B cell (primary cell): ENCODE measurements around the gene ULK4. TPM values are rescaled to one million over a fixed set of nuclear protein-coding genes. Genes with fewer than 3 reads are reported as not detected.

ENCODE experiments used
- ATAC-seq: fragments of 200-7000 bp; cut with Tn5 transposase; one replicate; pipeline ENCODE4 v1.10.0; 2021; ENCODE audit warnings: low read depth, mild to moderate bottlenecking, moderate number of reproducible peaks, moderate library complexity
- CTCF ChIA-PET: fragments of 350-600 bp; sonication (Branson Sonifier 250); formaldehyde crosslinking; loops from one replicate; lab custom pipeline; 2021; ENCODE audit warnings: antibody characterized with exemption, inconsistent platforms; lab: Charles Lee
- POLR2A ChIA-PET: fragments of 350-600 bp; sonication (Branson Sonifier 250); formaldehyde crosslinking; loops from one replicate; lab custom pipeline; 2021; ENCODE audit warnings: antibody characterized with exemption; lab: Charles Lee
- DNase-seq: peaks from one replicate; pipeline ENCODE4 v3.0.0; 2013
- H2AFZ ChIP-seq: 2 replicates; pipeline ENCODE4 v1.6.1; 2012; ENCODE audit warnings: mild to moderate bottlenecking, low read depth, low read length; ENCODE audit not compliant: insufficient read depth, poor library complexity, severe bottlenecking
- H3K27ac ChIP-seq, 2 donors: 1 replicate in 1 of 2; 2 replicates in 1 of 2; pipeline ENCODE4 v1.5.1; 2012 to 2013; ENCODE audit warnings: low read length in 2 of 2, mild to moderate bottlenecking in 2 of 2, moderate library complexity in 1 of 2
- H3K27me3 ChIP-seq, 4 experiments: fragments of 200-600 bp in 1 of 4; sonication (generic) in 1 of 4; replicated peaks in 1 of 4; 1 replicate in 2 of 4; 2 replicates in 2 of 4; pipeline versions ENCODE4 v1.6.1 to v1.7.0; 2013 to 2016; ENCODE audit warnings: low read length in 3 of 4, mild to moderate bottlenecking in 2 of 4, mixed read lengths in 1 of 4, moderate library complexity in 1 of 4; ENCODE audit not compliant: insufficient read depth in 4 of 4, control insufficient read depth in 3 of 4; ENCODE audit errors: control extremely low read depth in 1 of 4
- H3K36me3 ChIP-seq, 2 experiments: replicated peaks in 1 of 2; 1 replicate in 1 of 2; 2 replicates in 1 of 2; pipeline versions ENCODE4 v1.6.1 to v1.7.1; 2013; ENCODE audit warnings: low read length in 1 of 2; ENCODE audit not compliant: insufficient read depth in 2 of 2, control insufficient read depth in 1 of 2; ENCODE audit errors: control extremely low read depth in 1 of 2, extremely low read depth in 1 of 2
- H3K4me1 ChIP-seq, 2 donors: fragments of 200-600 bp in 1 of 2; sonication (generic) in 1 of 2; 1 replicate in 1 of 2; 2 replicates in 1 of 2; pipeline versions ENCODE4 v1.5.1 to v1.6.1; 2013 to 2017; ENCODE audit warnings: low read length in 2 of 2; ENCODE audit not compliant: control insufficient read depth in 2 of 2, insufficient read depth in 2 of 2
- H3K4me2 ChIP-seq: replicated peaks from 2 replicates; pipeline ENCODE3; 2012; ENCODE audit warnings: mild to moderate bottlenecking, low read depth, low read length; ENCODE audit not compliant: poor library complexity, severe bottlenecking
- H3K4me3 ChIP-seq, 5 experiments: fragments of 200-600 bp in 1 of 5; sonication (generic) in 1 of 5; 1 replicate in 3 of 5; 2 replicates in 2 of 5; pipeline versions ENCODE4 v1.5.1 to v1.7.0; 2011 to 2016; ENCODE audit warnings: low read length in 4 of 5, mild to moderate bottlenecking in 4 of 5, low read depth in 2 of 5, control low read depth in 1 of 5, moderate library complexity in 1 of 5; ENCODE audit not compliant: insufficient read depth in 1 of 5; ENCODE audit errors: control extremely low read depth in 1 of 5, extremely low read depth in 1 of 5
- H3K79me2 ChIP-seq: fragments of 200-600 bp; sonication (generic); one replicate; pipeline ENCODE4 v1.6.0; 2016; ENCODE audit warnings: low read length; ENCODE audit not compliant: control insufficient read depth, insufficient read depth
- H3K9ac ChIP-seq: fragments of 200-600 bp; sonication (generic); 2 replicates; pipeline ENCODE4 v1.6.1; 2017; ENCODE audit warnings: mild to moderate bottlenecking, low read length, moderate library complexity
- H3K9me3 ChIP-seq, 3 donors: one replicate each; pipeline versions ENCODE4 v1.6.1 to v1.7.1; 2013; ENCODE audit warnings: low read length in 2 of 3; ENCODE audit not compliant: control insufficient read depth in 2 of 3, insufficient read depth in 1 of 3; ENCODE audit errors: control extremely low read depth in 1 of 3
- H4K20me1 ChIP-seq: 2 replicates; pipeline ENCODE4 v1.6.0; 2012; ENCODE audit warnings: mild to moderate bottlenecking, low read length; ENCODE audit not compliant: insufficient read depth, control insufficient read depth, poor library complexity, severe bottlenecking
- H3K27ac Mint-ChIP-seq: one replicate; pipeline ENCODE4 v1.8.0; 2021; ENCODE audit warnings: mixed read lengths
- H3K27me3 Mint-ChIP-seq: one replicate; pipeline ENCODE4 v1.8.0; 2021; ENCODE audit warnings: mixed read lengths
- H3K4me1 Mint-ChIP-seq: one replicate; pipeline ENCODE4 v1.8.0; 2021; ENCODE audit warnings: mixed read lengths
- H3K4me3 Mint-ChIP-seq: one replicate; pipeline ENCODE4 v1.8.0; 2021; ENCODE audit warnings: mixed read lengths
- H3K9me3 Mint-ChIP-seq: one replicate; pipeline ENCODE4 v1.8.0; 2022; ENCODE audit warnings: mixed read lengths; ENCODE audit not compliant: insufficient read depth
- CTCF ChIP-seq: fragments of 200-600 bp; IDR thresholded peaks from one replicate; pipeline ENCODE4 v1.8.0; 2022; ENCODE audit warnings: antibody characterized with exemption, mild to moderate bottlenecking
- EZH2 ChIP-seq: IDR thresholded peaks from 2 replicates; pipeline ENCODE4 v1.6.1; 2012; ENCODE audit warnings: borderline replicate concordance, low read depth, mild to moderate bottlenecking, moderate library complexity, low read length; ENCODE audit not compliant: insufficient read depth, poor library complexity, severe bottlenecking
- WGBS: methylation state at CpG from one replicate; pipeline ENCODE4 v1.1.5; 2013; ENCODE audit warnings: missing lambda C conversion rate; ENCODE audit not compliant: insufficient coverage; 5-methylcytosine and 5-hydroxymethylcytosine counted together
- intact Hi-C: fragments of 100-400 bp; cut with micrococcal nuclease; formaldehyde crosslinking; loops from one replicate; pipeline ENCODE4 v1.10.0; 2022
- polyA plus RNA-seq: library from polyadenylated mRNA; depleted of rRNA; stranded (reverse); fragments of >200 nt; gene quantifications from 2 replicates; pipeline ENCODE4 v1.2.3, GENCODE V29; 2012
- total RNA-seq, 2 donors: library from RNA; stranded (reverse); fragments of 120-200 nt in 1 of 2; gene quantifications; 1 replicate in 1 of 2; 2 replicates in 1 of 2; pipeline versions ENCODE4 v1.2.3 to v1.2.4, GENCODE V29; 2013 to 2022

The ULK4 gene
- total and polyA plus RNA-seq, 2 donors (not counting 1 experiment from before 2014, with no cell fraction given), result 5.2 to 33.7 TPM

- Mint-ChIP-seq H3K4me1 (no peaks in the 10 kb centered on the region), H3K4me3 (no peak overlapping the region), H3K9me3 (peaks cover 2% of the 10 kb centered on the region), H3K27ac (no peak overlapping the region), H3K27me3 (no peaks in the 10 kb centered on the region)
- Histone ChIP-seq H3K27ac (no peak overlapping the region), H3K4me3 (no peak overlapping the region), H3K36me3 (peaks cover 0 to 11% of the 10 kb centered on the region in 2 experiments), H3K9ac (no peak overlapping the region), H3K9me3 (peaks cover 0 to 1% (median 0%) of the 10 kb centered on the region in 3 donors), H2AFZ (no peak overlapping the region), H4K20me1 (no peaks in the 10 kb centered on the region), H3K27me3 (no peaks in the 10 kb centered on the region), H3K4me2 (no peak overlapping the region), H3K79me2 (no peaks in the 10 kb centered on the region), H3K4me1 (no peaks in the 10 kb centered on the region)
- CTCF ChIA-PET, result no interaction called here
- intact Hi-C loops, result no loop called here
- no CpG with 5 or more reads among the region's 3 CpGs for WGBS
- TF ChIP-seq EZH2 (no peak), CTCF (no peak)
- ATAC-seq (no peak), DNase-seq (no peak)
- POLR2A ChIA-PET, result no interaction called here
Observed at GRCh38 chr3:41933154-41933676, 28.7 kb downstream of the ULK4 start.

- no peak for TF ChIP-seq CTCF
- TF ChIP-seq EZH2, result no peak
- Histone ChIP-seq H3K27me3 (no peaks in the 10 kb centered on the region), H3K36me3 (peaks cover 0 to 11% of the 10 kb centered on the region in 2 experiments), H2AFZ (no peak overlapping the region), H3K9ac (no peak overlapping the region), H4K20me1 (no peaks in the 10 kb centered on the region), H3K79me2 (no peaks in the 10 kb centered on the region), H3K4me2 (no peak overlapping the region), H3K4me3 (no peak overlapping the region), H3K9me3 (peaks cover 0 to 1% (median 0%) of the 10 kb centered on the region in 3 donors), H3K27ac (no peak overlapping the region), H3K4me1 (no peaks in the 10 kb centered on the region)
- no peaks in the 10 kb centered on the region for H3K27me3 Mint-ChIP-seq
- ChIA-PET CTCF (no interaction called here), POLR2A (no interaction called here)
- intact Hi-C loops, result no loop called here
- no CpG with 5 or more reads among the region's 2 CpGs for WGBS
- no peak overlapping the region for H3K27ac Mint-ChIP-seq
- peaks cover 2% of the 10 kb centered on the region for H3K9me3 Mint-ChIP-seq
- no peak for ATAC-seq
- no peaks in the 10 kb centered on the region for H3K4me1 Mint-ChIP-seq
- no peak overlapping the region for H3K4me3 Mint-ChIP-seq
- DNase-seq, result no peak
Observed at GRCh38 chr3:41932464-41932863, 29.4 kb downstream of the ULK4 start.
